GM21381 (cell line): ENCODE data around the gene TBK1.
"Not testable (repeated sequence)": the region's sequence is repeated elsewhere in the genome, so short reads cannot be mapped to it uniquely, and the experiment has no call there.

ENCODE experiments used
- ATAC-seq: cut with Tn5 transposase; IDR thresholded peaks from one replicate; pipeline ENCODE4 v1.9.1; 2021; ENCODE audit warnings: mild to moderate bottlenecking, moderate library complexity; ENCODE audit not compliant: unreplicated experiment

The TBK1 gene

DNA sequence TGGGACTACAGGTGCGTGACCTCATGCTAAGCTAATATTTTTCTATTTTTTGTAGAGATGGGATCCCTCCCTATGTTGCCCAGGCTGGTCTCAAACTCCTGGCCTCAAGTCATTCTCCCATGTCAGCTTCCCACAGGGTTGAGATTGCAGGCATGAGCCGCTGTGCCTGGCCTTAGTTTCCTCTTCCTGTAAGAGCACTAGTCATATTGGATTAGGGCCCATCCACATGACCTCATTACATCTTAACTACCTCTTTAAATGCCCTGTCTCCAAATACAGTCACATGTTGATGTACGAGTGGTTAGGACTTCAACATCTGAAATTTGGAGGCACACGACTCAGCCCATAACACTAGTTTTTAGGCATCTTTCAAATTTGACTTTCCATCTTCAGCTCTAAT lies 86.2 kb downstream of the TBK1 start:
- ATAC-seq = no peak

DNA sequence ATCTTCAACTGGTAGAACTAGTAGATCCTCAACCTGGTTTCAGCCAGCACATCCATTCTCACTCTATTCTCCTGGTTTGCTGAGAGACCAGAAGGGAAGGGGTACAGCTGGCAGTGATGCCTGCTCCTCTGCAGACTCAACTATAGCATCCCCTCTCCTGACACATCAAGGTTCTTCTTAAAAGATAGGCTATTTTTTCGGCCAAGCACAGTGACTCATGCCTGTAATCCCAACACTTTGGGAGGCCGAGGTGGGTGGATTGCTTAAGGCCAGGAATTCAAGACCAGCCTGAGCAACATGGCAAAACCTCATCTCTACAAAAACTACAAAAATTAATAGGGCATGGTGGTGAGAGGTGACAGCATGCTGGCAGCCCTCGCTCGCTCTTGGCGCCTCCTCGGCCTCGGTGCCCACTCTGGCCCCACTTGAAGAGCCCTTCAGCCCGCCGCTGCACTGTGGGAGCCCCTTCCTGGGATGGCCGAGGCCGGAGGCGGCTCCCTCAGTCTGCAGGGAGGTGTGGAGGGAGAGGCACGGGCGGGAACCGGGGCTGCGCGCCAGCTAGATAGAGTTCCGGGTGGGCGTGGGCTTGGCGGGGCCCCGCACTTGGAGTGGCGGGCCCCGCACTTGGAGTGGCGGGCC lies 90.6 kb downstream of the TBK1 start:
- not testable (repeated sequence) for ATAC-seq

DNA sequence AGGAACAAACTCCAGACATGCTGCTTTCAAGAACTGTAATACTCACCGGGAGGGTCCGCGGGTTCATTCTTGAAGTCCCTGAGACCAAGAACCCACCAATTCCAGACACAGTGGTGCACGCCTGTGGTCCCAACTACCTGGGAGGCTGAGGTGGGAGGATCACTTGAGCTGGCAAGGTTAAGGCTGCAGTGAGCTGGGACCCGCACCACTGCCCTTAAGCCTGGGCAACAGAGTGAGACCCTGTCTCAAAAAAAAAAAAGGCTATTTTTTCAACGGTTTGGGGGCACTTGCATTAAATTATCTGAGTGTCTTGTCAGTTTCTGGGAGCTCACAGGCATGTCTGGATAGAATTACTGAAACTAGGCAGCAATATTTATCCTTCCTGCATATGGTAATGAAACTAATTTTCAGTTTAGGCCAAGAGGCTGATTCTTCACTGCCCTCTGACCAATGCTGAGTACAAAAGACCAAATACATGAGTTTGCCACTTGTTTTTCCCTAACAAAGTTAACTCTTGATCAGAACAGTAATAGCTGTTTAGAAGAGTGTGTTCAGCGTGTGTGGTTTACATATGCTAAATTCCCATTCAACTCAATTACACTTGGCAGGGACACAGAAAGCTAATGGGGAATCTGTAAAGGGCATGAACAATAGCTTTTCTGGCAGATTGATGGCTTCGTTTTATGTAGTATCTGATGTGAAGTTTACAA lies 92.6 kb downstream of the TBK1 start:
- ATAC-seq = no peak

DNA sequence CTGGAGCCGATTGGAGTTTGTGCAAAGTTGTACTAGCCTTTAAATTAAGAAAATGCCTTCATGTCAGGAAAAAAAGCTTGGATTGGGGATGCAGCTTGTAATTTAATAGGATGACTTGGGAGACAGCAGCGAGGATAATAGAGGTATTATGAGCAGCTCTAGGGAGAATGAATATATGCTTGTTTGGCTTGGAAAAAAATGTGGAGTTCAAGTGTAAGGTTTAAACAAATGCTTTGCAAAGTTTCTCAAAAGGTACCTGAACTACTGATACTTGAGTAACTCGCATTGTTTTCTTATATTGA lies 93.1 kb downstream of the TBK1 start:
- ATAC-seq = no peak

DNA sequence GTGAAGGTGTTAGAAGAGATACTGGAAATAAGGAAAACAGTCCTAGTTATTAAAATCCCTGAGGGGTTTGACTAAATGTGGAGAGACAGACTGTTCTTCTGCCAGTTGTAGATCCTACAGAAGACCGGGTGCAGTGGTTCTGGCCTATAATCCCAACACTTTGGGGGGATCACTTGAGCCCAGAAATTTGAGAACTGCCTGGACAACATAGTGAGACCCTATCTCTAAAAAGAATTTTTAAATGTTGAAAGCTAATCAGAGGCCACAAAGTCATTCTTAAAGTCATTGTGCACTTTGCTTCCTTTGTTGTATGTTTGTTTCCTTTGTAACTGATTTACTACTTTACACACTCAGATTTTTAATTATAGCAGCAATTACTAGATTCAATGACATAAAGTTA lies 97.2 kb downstream of the TBK1 start:
- ATAC-seq = no peak

- no peak for ATAC-seq
These were observed 98.8 kb downstream of the TBK1 start for GRCh38 chr12:64550755-64551154.

DNA sequence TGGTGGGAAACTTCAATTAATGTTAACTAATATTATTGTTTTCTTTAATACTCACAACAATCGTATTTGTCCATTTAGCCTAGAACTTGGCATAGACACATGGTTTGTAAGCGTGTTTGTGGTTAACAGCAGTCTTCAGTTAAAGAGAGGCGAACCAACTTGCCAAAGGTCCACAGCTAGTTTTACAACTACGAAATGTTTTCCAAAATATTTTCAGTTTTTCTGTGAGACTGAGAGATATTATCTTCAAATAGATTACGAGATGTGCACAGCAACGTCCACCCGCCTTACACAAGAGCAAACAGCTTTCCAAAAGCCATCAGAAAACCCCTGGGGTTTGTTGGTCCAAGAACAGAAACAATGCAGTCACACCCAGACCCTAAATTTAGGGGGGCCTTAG lies 99.8 kb downstream of the TBK1 start:
- ATAC-seq = no peak
